Stimulated activated CD4-positive, alpha-beta T cell treated with anti-CD3 and anti-CD28 coated beads, Interleukin-12 subunit alpha, Interleukin-12 subunit beta, amount 100 ng/mL, for 48 hours (primary cell): Measurements from ENCODE around the gene CCDC93.
A peak's percentile ranks its signal among the peaks of the same experiment; 100 is the strongest.

Experiments used
- DNase-seq, 3 donors: peaks; one replicate each; pipeline ENCODE4 v3.0.0-alpha.2; 2020; ENCODE audit warnings: low read depth in 2 of 3, low spot score in 1 of 3

The CCDC93 gene

GRCh38 chr2:118013724-118014491 lies at the start of gene CCDC93:
Gene CCDC93 (minus strand): TSS chr2:118014070. CDS start chr2:118013995, 75 bp downstream.
- DNase-seq, result peak; percentile 67 to 76 (median 72)

DNA sequence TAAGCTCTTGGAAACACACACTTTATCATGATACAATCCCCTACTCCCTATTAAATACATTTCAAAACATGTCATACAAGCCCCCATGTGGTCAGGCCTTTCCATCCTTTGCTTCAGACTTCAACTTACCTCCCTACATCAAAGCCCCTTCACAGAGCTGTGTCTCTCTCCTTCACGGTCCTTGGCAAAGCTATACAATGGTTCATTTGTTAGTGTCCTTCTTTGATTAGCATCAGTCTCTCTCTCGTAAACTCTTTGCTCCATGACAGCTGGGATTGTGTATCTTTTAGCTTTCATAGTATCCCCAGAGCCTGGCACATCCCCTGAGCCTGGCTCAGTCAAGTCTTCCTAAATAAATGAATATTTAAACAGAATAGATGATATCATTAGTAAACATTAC lies 48.8 kb upstream of the CCDC93 start:
- no peak for DNase-seq

- DNase-seq, result no peak
Measured at GRCh38 chr2:118062048-118062447, 48.2 kb upstream of the CCDC93 start.

DNA sequence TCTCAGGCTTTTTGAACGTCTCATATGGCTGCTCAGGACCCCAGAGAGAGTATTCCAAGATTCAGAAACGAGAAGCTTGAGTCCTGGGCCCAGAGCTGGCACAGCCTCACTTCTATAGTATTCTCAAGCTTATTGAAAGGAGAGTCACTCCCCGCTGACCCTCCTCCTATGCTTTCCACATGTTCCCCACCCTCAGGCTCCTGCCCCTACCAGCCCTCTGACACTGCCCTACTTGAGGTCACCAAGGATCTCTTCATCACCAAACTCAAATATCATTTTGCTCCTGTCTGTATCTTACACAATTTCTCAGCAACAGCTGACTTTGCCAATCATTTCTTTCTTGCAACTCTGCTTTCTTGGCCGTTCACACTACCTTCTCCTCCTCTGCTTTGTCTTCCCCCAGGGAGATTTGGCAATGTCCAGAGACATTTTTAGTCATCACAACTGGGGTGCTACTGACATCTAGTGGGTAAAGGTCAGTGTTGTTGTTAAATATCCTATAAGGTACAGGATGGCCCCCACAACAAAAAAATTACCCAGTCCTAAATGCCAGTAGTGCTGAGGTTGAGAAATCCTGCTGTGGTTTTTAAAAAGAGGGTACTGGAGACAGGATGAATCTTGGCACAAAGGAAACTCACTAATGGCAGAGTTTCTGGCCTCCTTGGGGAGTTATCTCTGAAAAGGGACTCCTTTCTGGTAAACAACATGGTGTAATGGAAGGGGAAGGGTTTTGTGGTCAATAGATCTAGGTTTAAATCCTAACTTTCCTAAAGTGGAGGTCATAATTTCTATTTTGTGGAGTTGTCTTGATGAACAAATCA lies 47.5 kb upstream of the CCDC93 start:
- DNase-seq, result no peak

- DNase-seq, result no peak
Measured at GRCh38 chr2:118059919-118060478, 46.1 kb upstream of the CCDC93 start.

- no peak for DNase-seq
Measured at GRCh38 chr2:118058951-118059350, 45.1 kb upstream of the CCDC93 start.

GRCh38 chr2:118056801-118057200 lies 42.9 kb upstream of the CCDC93 start:
- no peak for DNase-seq

- no peak for DNase-seq
Measured at GRCh38 chr2:118056165-118056534, 42.3 kb upstream of the CCDC93 start.

DNA sequence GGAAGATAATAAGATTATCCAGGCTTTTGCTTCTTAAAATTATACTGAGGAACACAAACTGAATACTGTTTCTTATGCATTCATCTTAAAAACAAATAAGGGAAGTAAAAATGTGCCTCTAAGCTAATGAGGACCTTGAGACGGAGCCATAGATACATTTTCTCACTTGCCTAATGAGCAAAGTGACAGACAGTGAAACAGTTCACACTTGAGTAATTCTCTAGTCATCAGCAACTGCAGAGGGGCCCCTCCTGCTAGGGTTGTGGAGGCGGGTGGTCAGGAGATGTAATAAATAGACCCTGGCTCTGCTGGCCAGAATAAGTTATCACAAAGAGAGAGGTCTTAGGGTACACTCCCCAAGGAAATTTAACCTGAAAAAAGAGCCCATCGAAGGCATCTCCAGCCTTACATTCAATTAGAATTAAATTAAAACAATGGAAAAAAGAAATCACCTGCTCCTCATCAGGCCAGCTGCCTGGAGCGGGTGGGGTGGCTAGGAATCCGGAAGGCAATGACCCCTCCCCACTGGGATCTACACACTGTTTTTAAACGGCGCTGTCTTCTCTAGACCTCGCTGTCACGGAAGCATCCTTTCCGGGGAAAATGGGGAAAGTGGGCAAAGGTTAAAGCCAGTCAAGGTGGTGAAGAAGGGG lies 41.8 kb upstream of the CCDC93 start:
- DNase-seq, result no peak

DNA sequence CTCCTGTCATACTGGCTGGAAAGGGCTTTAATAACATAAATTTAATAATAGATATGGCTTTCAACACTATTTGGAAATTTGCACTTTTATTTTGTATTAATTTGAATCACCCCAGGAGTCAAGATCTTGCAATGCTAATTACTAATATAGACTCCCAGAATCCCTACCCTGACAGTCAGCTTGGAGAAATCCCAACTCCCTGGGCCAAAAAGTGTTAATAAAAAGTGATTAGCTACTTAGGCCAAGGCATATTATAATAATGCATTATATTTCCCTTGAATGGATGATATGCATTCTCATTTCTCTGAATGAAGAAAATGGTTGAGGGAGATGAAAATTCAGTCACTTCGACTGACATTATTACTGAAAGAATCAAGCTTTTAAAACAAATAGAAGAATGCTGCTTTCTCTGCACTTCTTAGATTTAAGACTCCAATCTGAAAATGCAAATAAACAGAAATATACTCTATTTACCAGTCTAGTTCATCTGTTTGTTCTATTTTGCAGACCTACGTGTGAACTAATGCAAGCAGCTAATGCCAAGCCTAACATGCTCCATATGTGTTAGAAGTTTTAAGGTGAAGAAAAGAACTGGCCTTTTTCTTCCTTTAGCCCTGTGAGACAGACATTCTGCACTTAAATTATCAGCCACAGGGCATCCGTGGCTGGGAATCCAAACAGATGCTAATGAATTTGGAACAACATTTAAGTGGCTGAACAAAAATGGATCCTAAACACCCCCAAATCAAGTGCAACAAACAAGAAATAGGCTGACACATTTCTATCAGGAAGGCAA lies 40.5 kb upstream of the CCDC93 start:
- DNase-seq, result no peak

- no peak for DNase-seq
Measured at GRCh38 chr2:118053681-118054080, 39.8 kb upstream of the CCDC93 start.

- DNase-seq, result no peak
Measured at GRCh38 chr2:118052474-118052873, 38.6 kb upstream of the CCDC93 start.

GRCh38 chr2:118051826-118052358 lies 38.0 kb upstream of the CCDC93 start:
- no peak for DNase-seq

GRCh38 chr2:118050974-118051373 lies 37.1 kb upstream of the CCDC93 start:
- no peak for DNase-seq

DNA sequence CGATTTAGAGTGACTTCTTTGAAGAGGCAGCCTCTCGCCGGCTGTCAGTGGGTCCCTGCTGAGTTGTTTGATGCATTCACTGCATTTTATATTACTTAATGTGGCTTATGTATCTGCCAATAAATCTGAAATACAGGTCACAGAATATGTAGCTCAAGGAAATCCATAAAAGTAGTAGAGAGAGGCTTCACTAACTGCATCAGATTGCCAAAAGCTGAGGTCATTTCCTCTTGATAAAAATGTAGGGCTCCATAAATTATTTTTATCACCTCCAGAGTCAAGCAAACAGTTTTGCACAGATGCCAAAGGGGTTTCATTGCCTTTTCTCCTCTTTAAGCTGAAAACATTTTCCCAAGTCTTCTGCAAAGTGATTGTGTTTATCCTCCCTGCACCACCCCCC lies 36.5 kb upstream of the CCDC93 start:
- no peak for DNase-seq

DNA sequence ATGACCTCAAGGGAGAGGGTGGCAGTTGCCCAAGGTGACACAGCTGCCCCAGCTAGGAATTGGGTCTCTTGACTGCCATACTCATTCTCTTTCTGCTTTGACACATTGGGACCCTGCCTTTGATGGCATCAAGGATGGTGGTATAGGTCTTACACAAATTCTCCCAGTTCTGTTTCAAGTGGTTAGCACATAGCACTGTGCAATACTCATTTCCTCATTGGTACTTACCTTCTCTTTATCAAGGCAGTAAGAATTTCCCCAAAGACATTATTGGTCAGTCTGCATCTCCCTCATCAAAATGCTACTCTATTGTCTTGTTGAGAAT lies 35.9 kb upstream of the CCDC93 start:
- DNase-seq, result no peak

GRCh38 chr2:118049140-118049815 lies 35.4 kb upstream of the CCDC93 start:
- no peak for DNase-seq

- DNase-seq, result no peak
Measured at GRCh38 chr2:118048401-118048800, 34.5 kb upstream of the CCDC93 start.

DNA sequence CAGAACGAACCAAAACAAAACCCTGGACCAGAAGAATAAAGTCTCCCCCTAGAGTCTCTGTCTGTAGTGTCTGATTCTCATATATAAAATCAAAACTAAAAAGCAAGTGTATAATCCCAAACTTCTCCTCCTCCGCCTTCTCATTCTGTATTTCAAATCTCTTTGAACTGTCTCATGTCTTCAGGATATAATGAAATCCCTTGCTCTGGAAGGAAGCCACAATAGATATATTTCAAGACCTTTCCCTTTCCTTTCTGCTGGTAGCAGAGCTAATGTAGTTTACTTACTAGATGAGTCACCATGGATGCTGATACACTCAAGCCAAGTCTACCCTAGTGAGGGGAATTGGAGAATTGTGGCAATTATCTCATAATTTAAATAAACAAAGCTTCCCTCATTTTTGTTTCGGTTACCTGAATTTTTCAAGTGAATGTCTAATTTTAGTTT lies 33.5 kb upstream of the CCDC93 start:
- DNase-seq, result no peak

- no peak for DNase-seq
Measured at GRCh38 chr2:118046634-118047210, 32.9 kb upstream of the CCDC93 start.
